ENCODE measurements around the gene FBXO24. TPM values are rescaled to one million over a fixed set of nuclear protein-coding genes. Genes with fewer than 3 reads are reported as not detected.

FBXO24 gene
- total RNA-seq, 4 donors from 2014 or later, result 0.30 to 2.2 (median 0.84) TPM; not detected in 1

DNA sequence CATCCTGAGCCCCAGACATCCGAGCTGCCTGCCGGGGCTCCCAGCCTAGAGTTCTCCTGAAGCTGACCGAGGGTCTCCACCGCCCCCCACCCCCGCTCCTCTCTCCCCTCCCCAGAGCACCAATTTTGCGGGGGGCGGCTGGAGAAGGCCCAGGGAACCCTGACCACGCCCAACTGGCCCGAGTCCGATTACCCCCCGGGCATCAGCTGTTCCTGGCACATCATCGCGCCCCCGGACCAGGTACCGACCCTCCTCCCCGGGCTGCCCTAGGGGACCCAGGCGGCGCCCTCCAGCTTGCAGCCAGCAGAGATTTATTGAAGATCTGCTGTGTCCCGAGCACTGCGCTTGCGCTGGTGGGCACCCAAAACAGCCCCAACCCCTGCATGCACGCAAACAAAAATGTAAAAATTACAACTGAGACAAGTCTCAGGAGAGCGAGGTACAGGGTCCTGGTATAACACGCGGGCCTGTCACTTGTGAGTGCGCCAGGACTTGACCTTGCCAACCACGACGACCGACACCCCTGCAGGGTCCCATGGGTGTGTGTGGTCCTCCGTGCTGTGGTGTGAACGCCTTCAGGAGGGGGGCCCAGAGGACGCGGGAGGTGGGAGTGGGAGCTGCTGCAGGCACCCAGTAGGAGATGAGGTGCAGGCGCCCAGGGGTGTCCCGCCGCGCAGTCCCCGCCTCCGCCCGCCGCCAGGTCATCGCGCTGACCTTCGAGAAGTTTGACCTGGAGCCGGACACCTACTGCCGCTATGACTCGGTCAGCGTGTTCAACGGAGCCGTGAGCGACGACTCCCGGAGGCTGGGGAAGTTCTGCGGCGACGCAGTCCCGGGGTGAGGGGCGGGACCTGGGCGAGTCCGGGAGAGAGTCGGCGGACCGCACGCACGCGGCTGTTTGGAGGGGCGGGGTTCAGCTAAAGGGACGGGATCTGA, 19.1 kb downstream of the FBXO24 start:
- Histone ChIP-seq H3K9me3 (no peaks in the 10 kb centered on the region), H3K4me3 (peak overlapping the region; percentile 60 to 85 (median 74)), H3K27me3 (no peaks in the 10 kb centered on the region), H3K4me1 (peaks cover 0 to 58% (median 8%) of the 10 kb centered on the region in 4 donors), H3K36me3 (peaks cover 0 to 4% (median 0%) of the 10 kb centered on the region in 3 donors), H3K27ac (peak overlapping the region; percentile 70 to 91 (median 86))
- DNase-seq (ENCODE audit: low spot score in 2 of 2), result no peak
- TF ChIP-seq POLR2A (IDR thresholded peaks at IDR 0.05) (no peak), EP300 (IDR thresholded peaks at IDR 0.05) (no peak)
- TF ChIP-seq, protein P1, sequence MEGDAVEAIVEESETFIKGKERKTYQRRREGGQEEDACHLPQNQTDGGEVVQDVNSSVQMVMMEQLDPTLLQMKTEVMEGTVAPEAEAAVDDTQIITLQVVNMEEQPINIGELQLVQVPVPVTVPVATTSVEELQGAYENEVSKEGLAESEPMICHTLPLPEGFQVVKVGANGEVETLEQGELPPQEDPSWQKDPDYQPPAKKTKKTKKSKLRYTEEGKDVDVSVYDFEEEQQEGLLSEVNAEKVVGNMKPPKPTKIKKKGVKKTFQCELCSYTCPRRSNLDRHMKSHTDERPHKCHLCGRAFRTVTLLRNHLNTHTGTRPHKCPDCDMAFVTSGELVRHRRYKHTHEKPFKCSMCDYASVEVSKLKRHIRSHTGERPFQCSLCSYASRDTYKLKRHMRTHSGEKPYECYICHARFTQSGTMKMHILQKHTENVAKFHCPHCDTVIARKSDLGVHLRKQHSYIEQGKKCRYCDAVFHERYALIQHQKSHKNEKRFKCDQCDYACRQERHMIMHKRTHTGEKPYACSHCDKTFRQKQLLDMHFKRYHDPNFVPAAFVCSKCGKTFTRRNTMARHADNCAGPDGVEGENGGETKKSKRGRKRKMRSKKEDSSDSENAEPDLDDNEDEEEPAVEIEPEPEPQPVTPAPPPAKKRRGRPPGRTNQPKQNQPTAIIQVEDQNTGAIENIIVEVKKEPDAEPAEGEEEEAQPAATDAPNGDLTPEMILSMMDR (IDR thresholded peaks at IDR 0.05), result no peak
- 8 to 14% methylated on average over 49 to 56 of the region's 68 CpGs for WGBS, 2 donors

DNA sequence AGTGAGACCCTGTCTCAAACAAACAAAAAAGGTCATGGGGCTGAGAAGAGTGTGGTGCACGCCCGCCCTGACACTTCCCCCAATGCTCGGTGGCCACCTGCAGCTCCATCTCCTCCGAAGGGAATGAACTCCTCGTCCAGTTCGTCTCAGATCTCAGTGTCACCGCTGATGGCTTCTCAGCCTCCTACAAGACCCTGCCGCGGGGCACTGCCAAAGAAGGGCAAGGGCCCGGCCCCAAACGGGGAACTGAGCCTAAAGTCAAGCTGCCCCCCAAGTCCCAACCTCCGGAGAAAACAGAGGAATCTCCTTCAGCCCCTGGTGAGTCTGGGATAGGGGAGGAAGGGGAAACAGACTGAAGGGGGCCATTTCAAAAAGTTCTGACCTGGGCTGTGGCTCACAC, 20.2 kb downstream of the FBXO24 start:
- peaks cover 0 to 4% (median 0%) of the 10 kb centered on the region in 3 donors for H3K36me3 ChIP-seq
- TF ChIP-seq, protein P1 (IDR thresholded peaks at IDR 0.05), result no peak
- TF ChIP-seq EP300 (IDR thresholded peaks at IDR 0.05) (no peak), POLR2A (IDR thresholded peaks at IDR 0.05) (no peak)
- peaks cover 0 to 52% (median 8%) of the 10 kb centered on the region in 4 donors for H3K4me1 ChIP-seq
- H3K27ac ChIP-seq, result peak overlapping the region in 1 of 4 donors; percentile 91
- H3K9me3 ChIP-seq, result no peaks in the 10 kb centered on the region
- no peak for DNase-seq (ENCODE audit: low spot score in 2 of 2)
- no peak overlapping the region for H3K4me3 ChIP-seq
- WGBS, 2 donors, result 88 to 92% methylated on average over 12 of the region's 12 CpGs
- H3K27me3 ChIP-seq, result no peaks in the 10 kb centered on the region

DNA sequence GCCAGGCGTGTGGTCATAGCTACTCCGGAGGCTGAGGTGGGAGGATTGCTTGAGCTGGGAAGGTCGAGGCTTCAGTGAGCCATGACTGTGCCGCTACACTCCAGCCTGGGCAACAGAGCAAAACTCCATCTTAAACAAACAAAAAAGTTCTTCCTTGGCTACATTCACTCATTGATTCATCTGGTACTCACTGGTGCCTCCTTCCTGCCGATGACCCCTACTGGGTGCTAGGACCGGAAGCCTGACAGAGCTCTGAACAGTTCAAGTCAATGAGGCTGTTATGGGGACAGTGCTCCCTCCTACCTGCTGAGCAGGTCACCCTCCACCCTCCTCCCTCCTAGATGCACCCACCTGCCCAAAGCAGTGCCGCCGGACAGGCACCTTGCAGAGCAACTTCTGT, 21.0 kb downstream of the FBXO24 start:
- TF ChIP-seq EP300 (IDR thresholded peaks at IDR 0.05), result no peak
- TF ChIP-seq, protein P1 (IDR thresholded peaks at IDR 0.05), result no peak
- Histone ChIP-seq H3K4me1 (peaks cover 0 to 46% (median 6%) of the 10 kb centered on the region in 4 donors), H3K9me3 (no peaks in the 10 kb centered on the region), H3K27me3 (no peaks in the 10 kb centered on the region), H3K36me3 (peaks cover 0 to 4% (median 0%) of the 10 kb centered on the region in 3 donors), H3K27ac (no peak overlapping the region), H3K4me3 (no peak overlapping the region)
- DNase-seq (ENCODE audit: low spot score in 2 of 2), result no peak
- 82 to 83% methylated on average over 8 of the region's 8 CpGs for WGBS, 2 donors

DNA sequence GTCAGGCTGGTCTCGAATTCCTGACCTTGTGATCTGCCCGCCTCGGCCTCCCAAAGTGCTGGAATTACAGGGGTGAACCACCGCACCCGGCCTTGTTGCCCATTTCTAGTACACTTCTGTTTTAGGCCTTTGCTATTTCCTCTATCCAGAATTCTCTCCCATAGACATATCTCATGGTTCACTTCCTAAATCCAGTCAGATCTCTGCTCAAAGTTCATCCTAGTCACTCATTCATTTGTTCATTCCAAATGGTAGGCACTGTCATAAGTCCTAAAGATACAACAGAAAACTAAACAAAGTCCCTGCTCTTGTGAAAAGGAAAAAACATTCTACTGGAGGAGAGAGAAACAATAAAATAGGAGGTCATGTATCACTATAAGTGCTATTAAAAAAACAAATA, 23.8 kb downstream of the FBXO24 start:
- 90 to 92% methylated on average over 5 of the region's 5 CpGs for WGBS, 2 donors
- Histone ChIP-seq H3K9me3 (no peaks in the 10 kb centered on the region), H3K27ac (peak overlapping the region in 1 of 4 donors; percentile 96), H3K4me1 (peaks cover 0 to 34% (median 11%) of the 10 kb centered on the region in 4 donors), H3K27me3 (no peaks in the 10 kb centered on the region), H3K36me3 (peaks cover 0 to 16% (median 0%) of the 10 kb centered on the region in 3 donors), H3K4me3 (no peak overlapping the region)
- DNase-seq (ENCODE audit: low spot score in 2 of 2), result no peak
- TF ChIP-seq, protein P1 (IDR thresholded peaks at IDR 0.05), result no peak
- TF ChIP-seq POLR2A (IDR thresholded peaks at IDR 0.05) (no peak), EP300 (IDR thresholded peaks at IDR 0.05) (no peak)
